Limb (tissue), 2 donors: ENCODE results near the gene GTSE1.

Experiments
- DNase-seq, 2 donors: peaks; one replicate each; pipeline ENCODE4 v3.0.0-alpha.2; 2016; ENCODE audit errors: extremely low spot score in 2 of 2

GTSE1 gene

GRCh38 chr22:46352276-46352675, 55.6 kb downstream of the GTSE1 start:
- DNase-seq, result no peak

GRCh38 chr22:46352691-46353386, 56.2 kb downstream of the GTSE1 start:
- DNase-seq, result no peak

GRCh38 chr22:46353483-46354105, 56.9 kb downstream of the GTSE1 start:
- no peak for DNase-seq

GRCh38 chr22:46354176-46354992, 57.7 kb downstream of the GTSE1 start:
- no peak for DNase-seq

GRCh38 chr22:46354993-46355305, 58.3 kb downstream of the GTSE1 start:
- DNase-seq, result no peak

GRCh38 chr22:46355369-46355995, 58.8 kb downstream of the GTSE1 start:
- DNase-seq, result peak; percentile 31 to 86

GRCh38 chr22:46355996-46356471, 59.4 kb downstream of the GTSE1 start:
- peak in 1 of 2 donors; percentile 43 for DNase-seq

- no peak for DNase-seq
These were observed 60.1 kb downstream of the GTSE1 start for GRCh38 chr22:46356496-46357480.

- DNase-seq, result no peak
These were observed 61.2 kb downstream of the GTSE1 start for GRCh38 chr22:46357711-46358520.

- no peak for DNase-seq
These were observed 62.1 kb downstream of the GTSE1 start for GRCh38 chr22:46358766-46359165.

GRCh38 chr22:46359362-46359761, 62.7 kb downstream of the GTSE1 start:
- DNase-seq, result no peak

GRCh38 chr22:46360097-46360496, 63.4 kb downstream of the GTSE1 start:
- DNase-seq, result no peak

GRCh38 chr22:46360891-46361290, 64.2 kb downstream of the GTSE1 start:
- no peak for DNase-seq

GRCh38 chr22:46361826-46362202, 65.1 kb downstream of the GTSE1 start:
- no peak for DNase-seq

- DNase-seq, result no peak
These were observed 65.7 kb downstream of the GTSE1 start for GRCh38 chr22:46362203-46362933.

GRCh38 chr22:46362934-46363515, 66.4 kb downstream of the GTSE1 start:
- DNase-seq, result no peak

- no peak for DNase-seq
These were observed 67.1 kb downstream of the GTSE1 start for GRCh38 chr22:46363611-46364321.
